OCI-LY7 (cell line): ENCODE data around the gene DPYSL4. TPM values are rescaled to one million over a fixed set of nuclear protein-coding genes. Genes with fewer than 3 reads are reported as not detected.

Source experiments
- BruUV-seq: library from RNA; stranded (reverse); fragments of 400-500 nt; replicated peaks from 2 replicates; lab custom pipeline; 2021; lab: Mats Ljungman, UMichigan
- CTCF ChIA-PET: fragments of 300-600 bp; sonication (Branson Sonifier 250); formaldehyde crosslinking; loops from one replicate; lab custom pipeline; 2022; ENCODE audit warnings: antibody characterized with exemption; ENCODE audit not compliant: unreplicated experiment; lab: Charles Lee
- POLR2A ChIA-PET: fragments of 300-600 bp; sonication (Branson Sonifier 250); formaldehyde crosslinking; loops from one replicate; lab custom pipeline; 2022; ENCODE audit warnings: antibody characterized with exemption; lab: Charles Lee
- DNase-seq: peaks from one replicate; pipeline ENCODE4 v3.0.0-alpha.2; 2015; ENCODE audit warnings: low spot score
- H2AFZ ChIP-seq: fragments of 200-600 bp; sonication (generic), shearing (Covaris generic); 2 replicates; pipeline ENCODE4 v1.6.1; 2014; ENCODE audit warnings: mild to moderate bottlenecking, antibody characterized with exemption, low read length, moderate library complexity
- H3K27ac ChIP-seq: fragments of 200-600 bp; sonication (generic); 2 replicates; pipeline ENCODE4 v1.5.1; 2014; ENCODE audit warnings: mixed run types, low read depth, mild to moderate bottlenecking, moderate library complexity, low read length, inconsistent platforms; ENCODE audit not compliant: poor library complexity, severe bottlenecking
- H3K36me3 ChIP-seq: fragments of 200-600 bp; sonication (generic); 2 replicates; pipeline ENCODE4 v1.6.1; 2014; ENCODE audit warnings: mild to moderate bottlenecking, antibody characterized with exemption, low read length, moderate library complexity, mixed read lengths; ENCODE audit not compliant: insufficient read depth
- H3K4me1 ChIP-seq: fragments of 200-600 bp; sonication (generic); 2 replicates; pipeline ENCODE4 v1.5.1; 2014; ENCODE audit warnings: mild to moderate bottlenecking, low read length; ENCODE audit not compliant: insufficient read depth, poor library complexity, severe bottlenecking
- H3K4me2 ChIP-seq: fragments of 200-600 bp; sonication (generic); 2 replicates; pipeline ENCODE4 v1.6.1; 2014; ENCODE audit warnings: mild to moderate bottlenecking, low read length
- H3K4me3 ChIP-seq: fragments of 200-600 bp; sonication (generic); 2 replicates; pipeline ENCODE4 v1.5.1; 2014; ENCODE audit warnings: mild to moderate bottlenecking, low read depth, low read length; ENCODE audit not compliant: poor library complexity, severe bottlenecking
- H3K79me2 ChIP-seq: fragments of 200-600 bp; sonication (generic); 2 replicates; pipeline ENCODE4 v1.6.1; 2016; ENCODE audit warnings: low read depth, mild to moderate bottlenecking, low read length, moderate library complexity, mixed read lengths; ENCODE audit not compliant: insufficient read depth
- H3K9me2 ChIP-seq: fragments of 200-600 bp; sonication (generic); 2 replicates; pipeline ENCODE4 v1.6.1; 2016; ENCODE audit warnings: mild to moderate bottlenecking, low read length, mixed read lengths; ENCODE audit not compliant: insufficient read depth
- H3K9me3 ChIP-seq: fragments of 200-600 bp; sonication (generic); 2 replicates; pipeline ENCODE4 v1.6.1; 2014; ENCODE audit warnings: mild to moderate bottlenecking, mixed run types, low read length, mixed read lengths
- H4K20me1 ChIP-seq: fragments of 200-600 bp; sonication (generic); 2 replicates; pipeline ENCODE4 v1.6.1; 2014; ENCODE audit warnings: mild to moderate bottlenecking, antibody characterized with exemption, low read length, moderate library complexity, mixed read lengths; ENCODE audit not compliant: insufficient read depth
- EZH2phosphoT487 ChIP-seq: fragments of 200-600 bp; sonication (generic); IDR thresholded peaks from 2 replicates; pipeline ENCODE4 v1.6.1; 2018; ENCODE audit warnings: low read depth, borderline replicate concordance, mild to moderate bottlenecking, mixed run types, antibody characterized with exemption, low read length, moderate library complexity, mixed read lengths
- intact Hi-C: fragments of 100-400 bp; cut with micrococcal nuclease; formaldehyde crosslinking; loops from one replicate; pipeline ENCODE4 v1.10.0; 2022; ENCODE audit not compliant: unreplicated experiment
- total RNA-seq, 2 experiments: library from RNA; depleted of rRNA in 1 of 2; stranded (reverse); fragments of >200 nt in 1 of 2; shearing (Covaris generic) in 1 of 2; gene quantifications; 2 replicates each; pipeline ENCODE4 v1.2.3, GENCODE V29; 2014 to 2022
- TF ChIP-seq, protein P1 (sequence below): fragments of 200-600 bp; sonication (generic); conservative IDR thresholded peaks from 2 replicates; pipeline ENCODE4 v1.5.1; 2014; ENCODE audit warnings: mild to moderate bottlenecking, antibody characterized with exemption, low read length, moderate library complexity, mixed read lengths

DPYSL4 gene
- total RNA-seq, 2 experiments from 2014 or later, result not detected

DNA sequence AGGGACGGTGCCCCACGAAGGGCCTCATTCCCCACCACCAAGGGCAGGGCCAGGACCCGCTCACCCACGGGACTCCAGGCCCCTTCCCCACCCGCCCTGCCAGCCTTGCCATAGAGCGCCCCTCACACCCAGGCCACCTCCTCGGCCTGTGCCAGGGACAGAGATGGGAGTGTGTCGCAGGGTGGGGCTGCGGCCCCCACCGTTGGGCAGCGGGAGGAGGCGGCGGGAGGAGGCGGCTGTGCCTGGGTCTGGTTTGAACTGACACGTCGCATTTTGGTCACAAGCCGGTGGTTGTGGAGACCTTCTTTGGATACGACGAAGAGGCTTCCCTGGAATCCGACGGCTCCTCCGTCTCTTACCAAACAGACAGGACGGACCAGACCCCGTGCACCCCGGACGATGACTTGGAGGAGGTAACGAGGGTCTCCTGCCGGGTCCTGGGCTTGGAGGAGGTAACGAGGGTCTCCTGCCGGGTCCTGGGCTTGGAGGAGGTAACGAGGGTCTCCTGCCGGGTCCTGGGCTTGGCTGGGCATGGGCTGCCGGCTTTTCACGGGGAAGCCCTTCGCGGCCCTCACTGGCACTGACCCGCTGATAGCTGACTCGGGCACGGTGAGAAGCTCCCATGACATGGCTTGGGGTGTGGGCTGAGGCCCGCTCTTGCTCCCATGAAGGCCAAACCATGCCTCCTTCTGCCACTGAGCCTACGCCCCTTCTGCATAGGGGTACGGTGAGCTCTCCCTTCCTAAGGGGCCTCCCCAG, 46.4 kb upstream of the DPYSL4 start:
- POLR2A ChIA-PET, result no interaction called here

DNA sequence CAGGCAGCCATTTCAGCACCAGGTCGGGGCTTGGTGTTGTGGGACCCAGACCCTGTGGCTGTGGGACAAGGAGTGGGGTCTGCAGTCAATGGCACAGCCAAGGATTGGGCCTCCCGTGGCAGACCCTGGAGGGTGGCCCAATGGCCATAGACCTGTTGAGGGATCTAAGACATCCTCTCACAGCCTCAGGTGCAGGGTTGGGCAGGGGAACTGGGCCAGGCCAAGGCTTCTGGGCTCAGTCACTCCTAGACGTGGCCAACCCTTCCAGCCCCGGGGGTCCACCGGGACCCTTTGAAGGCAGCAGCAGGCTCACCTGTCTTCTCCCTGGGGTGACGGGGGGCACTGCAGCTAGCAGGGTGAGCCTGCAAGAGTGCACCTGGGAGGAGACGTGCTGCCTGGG, 45.7 kb upstream of the DPYSL4 start:
- no peaks in the 10 kb centered on the region for H3K36me3 ChIP-seq
- intact Hi-C loops, result loop anchor here (10.0 kb wide), 1 partner anchor 156 kb away; the partner anchor contains the start of gene BNIP3
- no peak overlapping the region for H3K27ac ChIP-seq
- H4K20me1 ChIP-seq, result no peaks in the 10 kb centered on the region
- BruUV-seq, result no TSS peak
- DNase-seq, result no peak
- H3K4me3 ChIP-seq, result no peak overlapping the region
- no peaks in the 10 kb centered on the region for H3K79me2 ChIP-seq
- H3K4me1 ChIP-seq, result no peaks in the 10 kb centered on the region
- no peak overlapping the region for H3K4me2 ChIP-seq
- H3K9me3 ChIP-seq, result no peaks in the 10 kb centered on the region
- POLR2A ChIA-PET, result no interaction called here
- H2AFZ ChIP-seq, result no peak overlapping the region
- no peaks in the 10 kb centered on the region for H3K9me2 ChIP-seq
- no peak for TF ChIP-seq EZH2phosphoT487
- TF ChIP-seq, protein P1, sequence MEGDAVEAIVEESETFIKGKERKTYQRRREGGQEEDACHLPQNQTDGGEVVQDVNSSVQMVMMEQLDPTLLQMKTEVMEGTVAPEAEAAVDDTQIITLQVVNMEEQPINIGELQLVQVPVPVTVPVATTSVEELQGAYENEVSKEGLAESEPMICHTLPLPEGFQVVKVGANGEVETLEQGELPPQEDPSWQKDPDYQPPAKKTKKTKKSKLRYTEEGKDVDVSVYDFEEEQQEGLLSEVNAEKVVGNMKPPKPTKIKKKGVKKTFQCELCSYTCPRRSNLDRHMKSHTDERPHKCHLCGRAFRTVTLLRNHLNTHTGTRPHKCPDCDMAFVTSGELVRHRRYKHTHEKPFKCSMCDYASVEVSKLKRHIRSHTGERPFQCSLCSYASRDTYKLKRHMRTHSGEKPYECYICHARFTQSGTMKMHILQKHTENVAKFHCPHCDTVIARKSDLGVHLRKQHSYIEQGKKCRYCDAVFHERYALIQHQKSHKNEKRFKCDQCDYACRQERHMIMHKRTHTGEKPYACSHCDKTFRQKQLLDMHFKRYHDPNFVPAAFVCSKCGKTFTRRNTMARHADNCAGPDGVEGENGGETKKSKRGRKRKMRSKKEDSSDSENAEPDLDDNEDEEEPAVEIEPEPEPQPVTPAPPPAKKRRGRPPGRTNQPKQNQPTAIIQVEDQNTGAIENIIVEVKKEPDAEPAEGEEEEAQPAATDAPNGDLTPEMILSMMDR, result no peak
- CTCF ChIA-PET, result no interaction called here

More for the DNA sequence above, 46.4 kb upstream of the DPYSL4 start:
- H3K36me3 ChIP-seq, result no peaks in the 10 kb centered on the region
- H4K20me1 ChIP-seq, result no peaks in the 10 kb centered on the region
- no peaks in the 10 kb centered on the region for H3K9me3 ChIP-seq
- CTCF ChIA-PET, result no interaction called here
- H3K79me2 ChIP-seq, result no peaks in the 10 kb centered on the region
- no peaks in the 10 kb centered on the region for H3K4me1 ChIP-seq
- no peaks in the 10 kb centered on the region for H3K9me2 ChIP-seq
- H3K27ac ChIP-seq, result no peak overlapping the region
- intact Hi-C loops, result loop anchor here (10.0 kb wide), 1 partner anchor 156 kb away; the partner anchor contains the start of gene BNIP3
- no TSS peak for BruUV-seq
- no peak overlapping the region for H3K4me3 ChIP-seq
- no peak overlapping the region for H2AFZ ChIP-seq
- TF ChIP-seq, protein P1, result no peak
- TF ChIP-seq EZH2phosphoT487, result no peak
- DNase-seq, result no peak
- no peak overlapping the region for H3K4me2 ChIP-seq
